Fibroblast of the aortic adventitia (primary cell): Measurements from ENCODE around the gene STOM. TPM values are rescaled to one million over a fixed set of nuclear protein-coding genes. Genes with fewer than 3 reads are reported as not detected.

Experiments used
- DNase-seq: peaks from one replicate; pipeline ENCODE4 v3.0.0-alpha.2; 2010; ENCODE audit warnings: low read depth
- H3K4me3 ChIP-seq: 2 replicates; pipeline ENCODE4 v1.5.1; 2011; ENCODE audit warnings: low read depth, mild to moderate bottlenecking, control low read depth, low read length, moderate library complexity
- total RNA-seq: library from RNA; depleted of rRNA; stranded (reverse); fragments of >200 nt; gene quantifications from 2 replicates; pipeline ENCODE4 v1.2.3, GENCODE V29; 2012; ENCODE audit warnings: low replicate concordance
- TF ChIP-seq, protein P1 (sequence below): IDR thresholded peaks from 2 replicates; pipeline ENCODE4 v1.5.1; 2011; ENCODE audit warnings: mild to moderate bottlenecking, low read length, control low read depth, inconsistent platforms; ENCODE audit not compliant: insufficient read depth

Gene STOM
- total RNA-seq, 1 donor = 115 TPM

DNA sequence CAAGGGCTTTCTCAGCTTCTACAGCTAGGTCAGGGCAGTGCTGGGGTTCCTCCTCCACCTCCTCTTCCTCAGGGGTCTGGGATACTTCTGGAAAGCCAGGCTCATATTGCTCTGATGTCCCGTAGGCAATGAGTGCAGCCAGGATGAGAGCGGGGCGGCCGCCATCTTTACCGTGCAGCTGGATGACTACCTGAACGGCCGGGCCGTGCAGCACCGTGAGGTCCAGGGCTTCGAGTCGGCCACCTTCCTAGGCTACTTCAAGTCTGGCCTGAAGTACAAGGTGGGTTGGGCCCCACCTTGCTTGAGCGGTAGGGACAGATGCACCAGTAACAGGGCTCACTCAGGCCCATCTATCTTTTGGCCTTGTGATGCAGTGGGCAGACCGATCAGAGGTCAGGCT, 67.3 kb downstream of the STOM start:
- H3K4me3 ChIP-seq = no peak overlapping the region
- DNase-seq = no peak
- TF ChIP-seq, protein P1, sequence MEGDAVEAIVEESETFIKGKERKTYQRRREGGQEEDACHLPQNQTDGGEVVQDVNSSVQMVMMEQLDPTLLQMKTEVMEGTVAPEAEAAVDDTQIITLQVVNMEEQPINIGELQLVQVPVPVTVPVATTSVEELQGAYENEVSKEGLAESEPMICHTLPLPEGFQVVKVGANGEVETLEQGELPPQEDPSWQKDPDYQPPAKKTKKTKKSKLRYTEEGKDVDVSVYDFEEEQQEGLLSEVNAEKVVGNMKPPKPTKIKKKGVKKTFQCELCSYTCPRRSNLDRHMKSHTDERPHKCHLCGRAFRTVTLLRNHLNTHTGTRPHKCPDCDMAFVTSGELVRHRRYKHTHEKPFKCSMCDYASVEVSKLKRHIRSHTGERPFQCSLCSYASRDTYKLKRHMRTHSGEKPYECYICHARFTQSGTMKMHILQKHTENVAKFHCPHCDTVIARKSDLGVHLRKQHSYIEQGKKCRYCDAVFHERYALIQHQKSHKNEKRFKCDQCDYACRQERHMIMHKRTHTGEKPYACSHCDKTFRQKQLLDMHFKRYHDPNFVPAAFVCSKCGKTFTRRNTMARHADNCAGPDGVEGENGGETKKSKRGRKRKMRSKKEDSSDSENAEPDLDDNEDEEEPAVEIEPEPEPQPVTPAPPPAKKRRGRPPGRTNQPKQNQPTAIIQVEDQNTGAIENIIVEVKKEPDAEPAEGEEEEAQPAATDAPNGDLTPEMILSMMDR = no peak

DNA sequence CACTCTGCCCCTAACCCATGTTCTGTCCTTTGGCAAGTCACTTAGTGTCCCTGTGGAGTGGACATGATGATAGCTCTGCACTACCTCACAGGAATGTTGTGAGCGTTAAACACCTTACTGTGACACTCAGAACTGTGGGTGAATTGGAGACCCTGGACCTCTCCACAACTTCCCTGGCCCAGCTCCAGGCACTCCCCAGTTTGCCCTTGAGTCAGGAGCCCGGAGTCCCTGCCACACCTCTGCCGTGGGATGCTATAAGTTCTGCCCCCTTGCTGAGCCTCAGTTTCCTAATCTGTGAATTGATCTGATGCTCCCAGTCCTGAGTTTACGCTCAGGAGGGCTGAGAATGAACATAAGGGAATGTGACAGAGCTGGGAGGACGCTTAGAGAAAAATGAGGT, 67.7 kb downstream of the STOM start:
- DNase-seq = no peak
- TF ChIP-seq, protein P1 = no peak
- H3K4me3 ChIP-seq = no peak overlapping the region

- no peak for DNase-seq
- H3K4me3 ChIP-seq = no peak overlapping the region
- TF ChIP-seq, protein P1 = no peak
Observed at GRCh38 chr9:121301881-121302286, 68.2 kb downstream of the STOM start.

GRCh38 chr9:121300283-121301119, 69.5 kb downstream of the STOM start:
- peak overlapping the region; percentile 60 for H3K4me3 ChIP-seq
- TF ChIP-seq, protein P1 = no peak
- no peak for DNase-seq

DNA sequence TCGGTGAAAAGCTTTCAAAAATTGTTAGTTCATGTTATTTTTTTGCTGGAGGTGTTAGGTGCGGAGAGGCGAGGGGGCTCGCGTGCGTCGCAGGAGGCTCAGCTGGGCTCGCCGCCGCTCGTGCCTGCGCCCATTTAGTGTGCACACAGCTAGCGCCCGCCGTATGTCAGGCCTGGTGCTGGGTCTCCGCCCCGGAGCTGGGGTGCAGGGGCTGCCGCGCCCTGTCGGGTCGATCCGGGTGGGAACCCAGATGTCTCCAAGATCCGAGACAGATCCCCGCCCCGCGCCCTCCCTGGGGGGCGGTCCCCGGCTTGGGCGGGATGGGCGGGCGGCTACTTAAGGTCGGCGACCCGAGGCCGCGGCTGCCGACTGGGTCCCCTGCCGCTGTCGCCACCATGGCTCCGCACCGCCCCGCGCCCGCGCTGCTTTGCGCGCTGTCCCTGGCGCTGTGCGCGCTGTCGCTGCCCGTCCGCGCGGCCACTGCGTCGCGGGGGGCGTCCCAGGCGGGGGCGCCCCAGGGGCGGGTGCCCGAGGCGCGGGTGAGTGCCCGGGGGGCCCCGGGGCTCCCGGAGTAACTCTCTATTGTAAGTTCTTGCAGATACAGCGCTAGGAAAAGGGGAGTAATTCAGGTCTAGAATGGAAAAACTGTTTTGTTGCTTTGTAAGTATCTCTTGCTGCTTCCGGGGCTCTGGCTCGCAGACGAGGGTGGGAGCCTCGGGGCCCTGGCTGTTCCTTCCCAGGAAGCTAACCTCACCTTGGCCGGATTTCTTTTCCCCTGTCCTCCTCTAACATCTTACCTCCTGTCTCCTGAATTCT, 70.4 kb downstream of the STOM start:
- H3K4me3 ChIP-seq = peak overlapping the region; percentile 60
- DNase-seq = peak; percentile 35
- TF ChIP-seq, protein P1 = no peak

DNA sequence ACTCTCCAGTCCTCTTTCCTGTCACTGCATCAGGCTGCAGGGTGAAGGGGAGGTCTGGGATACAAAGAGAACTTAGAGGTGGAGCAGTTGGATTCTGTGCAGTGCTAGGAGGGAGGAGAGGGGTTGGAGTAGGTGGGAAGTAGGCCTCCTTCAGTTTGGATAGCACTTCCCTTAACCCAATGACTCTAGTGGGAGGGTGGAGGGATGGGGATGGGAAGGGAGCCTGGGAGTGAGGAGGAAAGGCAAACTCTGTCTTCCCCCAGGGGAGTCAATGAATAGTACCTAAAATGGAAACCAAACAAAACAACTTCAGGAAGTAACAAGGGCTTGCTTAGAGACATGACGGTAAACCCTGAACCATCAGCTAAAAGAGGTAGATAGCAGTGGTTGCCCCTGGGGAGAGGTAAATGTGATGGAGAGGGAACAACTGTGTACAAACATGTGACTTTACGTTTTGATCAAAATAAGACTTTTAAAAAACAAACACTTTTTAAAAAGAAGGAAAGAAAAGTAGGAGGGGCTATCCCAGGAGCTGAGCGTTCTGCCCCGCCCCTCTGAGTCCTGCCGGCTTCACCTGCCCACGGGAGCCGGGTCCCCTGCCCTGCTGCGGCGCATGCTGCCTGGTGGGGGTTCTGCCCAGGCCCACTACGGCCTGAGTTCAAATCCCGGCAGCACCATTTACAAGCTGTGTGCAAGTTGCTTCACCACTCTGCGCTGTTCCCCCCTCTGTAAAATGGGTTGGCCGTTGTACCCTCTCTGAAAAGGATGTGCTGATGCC, 71.2 kb downstream of the STOM start:
- DNase-seq = peak; percentile 70
- TF ChIP-seq, protein P1 = no peak
- peak overlapping the region; percentile 60 for H3K4me3 ChIP-seq
